Neural crest cell (in vitro differentiated cells): Measurements from ENCODE around the gene KCNJ5. TPM values are rescaled to one million over a fixed set of nuclear protein-coding genes. Genes with fewer than 3 reads are reported as not detected.

Experiments
- DNase-seq: peaks from one replicate; pipeline ENCODE4 v3.0.0; 2021; ENCODE audit warnings: low read depth, mixed read lengths, low spot score
- H3K27ac Mint-ChIP-seq: one replicate; pipeline ENCODE4 v1.8.0; 2021; ENCODE audit warnings: mild to moderate bottlenecking, mixed read lengths; ENCODE audit not compliant: unreplicated experiment
- H3K27me3 Mint-ChIP-seq: 2 replicates; pipeline ENCODE4 v1.8.0; 2021; ENCODE audit warnings: low read depth, mild to moderate bottlenecking, mixed read lengths
- H3K36me3 Mint-ChIP-seq: 2 replicates; pipeline ENCODE4 v1.8.0; 2021; ENCODE audit warnings: low read depth, mild to moderate bottlenecking, mixed read lengths
- H3K4me1 Mint-ChIP-seq: 2 replicates; pipeline ENCODE4 v1.8.0; 2021; ENCODE audit warnings: mixed read lengths
- H3K4me3 Mint-ChIP-seq: one replicate; pipeline ENCODE4 v1.8.0; 2021; ENCODE audit warnings: mild to moderate bottlenecking, mixed read lengths
- H3K9me3 Mint-ChIP-seq: 2 replicates; pipeline ENCODE4 v1.8.0; 2021; ENCODE audit warnings: mixed read lengths
- total RNA-seq: library from RNA; stranded (reverse); gene quantifications from 2 replicates; pipeline ENCODE4 v1.2.1, GENCODE V29; 2021
- TF ChIP-seq, protein P1 (sequence below): fragments of 200-600 bp; sonication (generic); conservative IDR thresholded peaks from 2 replicates; pipeline ENCODE4 v1.5.0; 2021; ENCODE audit warnings: antibody characterized with exemption, mild to moderate bottlenecking

Gene KCNJ5
- total RNA-seq, 1 donor from 2014 or later: 0.14 TPM

DNA sequence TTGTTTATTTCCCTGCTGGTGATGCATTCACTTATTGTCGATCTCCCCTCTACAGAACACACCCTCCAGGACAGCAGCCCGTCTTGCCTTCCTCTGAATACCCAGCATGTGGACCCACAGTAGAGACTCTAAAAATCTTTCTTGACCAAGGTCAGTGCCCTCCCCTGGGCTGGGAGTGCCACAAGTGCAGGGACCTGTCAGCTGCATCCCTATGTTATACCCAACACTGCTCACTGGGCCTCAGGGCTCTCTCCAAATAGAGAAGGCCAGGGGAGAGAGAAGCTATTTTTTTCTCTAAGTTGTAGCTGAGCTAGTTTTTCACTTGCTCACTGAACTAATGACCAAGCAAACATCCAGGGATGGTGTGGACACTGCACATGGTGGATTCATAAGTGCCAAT, 33.8 kb upstream of the KCNJ5 start:
- H3K27me3 Mint-ChIP-seq: no peaks in the 10 kb centered on the region
- TF ChIP-seq, protein P1, sequence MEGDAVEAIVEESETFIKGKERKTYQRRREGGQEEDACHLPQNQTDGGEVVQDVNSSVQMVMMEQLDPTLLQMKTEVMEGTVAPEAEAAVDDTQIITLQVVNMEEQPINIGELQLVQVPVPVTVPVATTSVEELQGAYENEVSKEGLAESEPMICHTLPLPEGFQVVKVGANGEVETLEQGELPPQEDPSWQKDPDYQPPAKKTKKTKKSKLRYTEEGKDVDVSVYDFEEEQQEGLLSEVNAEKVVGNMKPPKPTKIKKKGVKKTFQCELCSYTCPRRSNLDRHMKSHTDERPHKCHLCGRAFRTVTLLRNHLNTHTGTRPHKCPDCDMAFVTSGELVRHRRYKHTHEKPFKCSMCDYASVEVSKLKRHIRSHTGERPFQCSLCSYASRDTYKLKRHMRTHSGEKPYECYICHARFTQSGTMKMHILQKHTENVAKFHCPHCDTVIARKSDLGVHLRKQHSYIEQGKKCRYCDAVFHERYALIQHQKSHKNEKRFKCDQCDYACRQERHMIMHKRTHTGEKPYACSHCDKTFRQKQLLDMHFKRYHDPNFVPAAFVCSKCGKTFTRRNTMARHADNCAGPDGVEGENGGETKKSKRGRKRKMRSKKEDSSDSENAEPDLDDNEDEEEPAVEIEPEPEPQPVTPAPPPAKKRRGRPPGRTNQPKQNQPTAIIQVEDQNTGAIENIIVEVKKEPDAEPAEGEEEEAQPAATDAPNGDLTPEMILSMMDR: no peak

DNA sequence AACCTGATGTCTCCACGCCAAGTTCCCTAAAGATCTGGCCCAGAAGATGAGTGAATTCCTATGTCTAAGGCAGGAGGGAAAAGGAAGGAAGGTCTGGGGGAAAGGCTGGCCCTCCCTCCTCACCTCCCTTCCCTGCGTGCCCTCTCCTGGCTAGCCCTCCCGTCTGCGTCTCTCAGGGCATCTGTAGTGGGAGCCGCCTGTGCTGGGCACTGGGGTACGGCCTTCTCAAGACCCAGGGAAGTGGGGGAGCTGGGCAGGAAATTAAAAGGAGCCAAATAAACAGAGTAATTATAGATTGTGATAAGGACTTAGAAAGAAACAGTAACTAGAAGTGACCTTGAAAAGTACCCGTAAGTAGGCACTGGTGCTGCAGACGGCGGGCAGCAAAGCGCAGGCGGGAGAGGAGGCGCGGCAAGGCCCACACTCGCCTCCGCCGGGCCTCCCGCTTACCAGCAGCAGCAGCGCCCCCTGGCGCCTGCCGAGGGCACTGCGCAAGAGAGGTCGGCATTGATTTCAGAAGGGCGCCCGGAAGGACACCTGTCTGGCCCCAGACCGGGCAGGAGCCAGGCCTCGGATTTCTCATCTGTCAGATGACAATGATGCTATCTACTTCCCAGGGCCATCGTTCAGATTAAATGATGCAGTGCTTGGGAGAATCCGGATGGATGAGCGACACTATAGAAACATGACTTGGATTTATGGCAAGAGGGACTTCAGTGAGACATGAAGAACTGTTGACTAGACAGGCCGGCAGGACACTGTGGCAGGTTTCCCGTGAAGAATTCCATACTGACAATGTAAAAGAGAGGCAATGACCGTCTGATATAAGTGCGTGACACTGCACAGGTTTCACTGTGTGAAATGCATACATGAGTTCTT, 31.4 kb upstream of the KCNJ5 start:
- Mint-ChIP-seq H3K27ac (no peak overlapping the region), H3K36me3 (no peaks in the 10 kb centered on the region), H3K27me3 (no peaks in the 10 kb centered on the region), H3K9me3 (no peaks in the 10 kb centered on the region), H3K4me1 (no peaks in the 10 kb centered on the region), H3K4me3 (no peak overlapping the region)
- DNase-seq: peak; percentile 76
- TF ChIP-seq, protein P1: peak; percentile 92

More for the DNA sequence above, 33.8 kb upstream of the KCNJ5 start:
- no peaks in the 10 kb centered on the region for H3K9me3 Mint-ChIP-seq
- H3K4me1 Mint-ChIP-seq: no peaks in the 10 kb centered on the region
- H3K4me3 Mint-ChIP-seq: no peak overlapping the region
- H3K36me3 Mint-ChIP-seq: no peaks in the 10 kb centered on the region
- DNase-seq: no peak
- no peak overlapping the region for H3K27ac Mint-ChIP-seq

DNA sequence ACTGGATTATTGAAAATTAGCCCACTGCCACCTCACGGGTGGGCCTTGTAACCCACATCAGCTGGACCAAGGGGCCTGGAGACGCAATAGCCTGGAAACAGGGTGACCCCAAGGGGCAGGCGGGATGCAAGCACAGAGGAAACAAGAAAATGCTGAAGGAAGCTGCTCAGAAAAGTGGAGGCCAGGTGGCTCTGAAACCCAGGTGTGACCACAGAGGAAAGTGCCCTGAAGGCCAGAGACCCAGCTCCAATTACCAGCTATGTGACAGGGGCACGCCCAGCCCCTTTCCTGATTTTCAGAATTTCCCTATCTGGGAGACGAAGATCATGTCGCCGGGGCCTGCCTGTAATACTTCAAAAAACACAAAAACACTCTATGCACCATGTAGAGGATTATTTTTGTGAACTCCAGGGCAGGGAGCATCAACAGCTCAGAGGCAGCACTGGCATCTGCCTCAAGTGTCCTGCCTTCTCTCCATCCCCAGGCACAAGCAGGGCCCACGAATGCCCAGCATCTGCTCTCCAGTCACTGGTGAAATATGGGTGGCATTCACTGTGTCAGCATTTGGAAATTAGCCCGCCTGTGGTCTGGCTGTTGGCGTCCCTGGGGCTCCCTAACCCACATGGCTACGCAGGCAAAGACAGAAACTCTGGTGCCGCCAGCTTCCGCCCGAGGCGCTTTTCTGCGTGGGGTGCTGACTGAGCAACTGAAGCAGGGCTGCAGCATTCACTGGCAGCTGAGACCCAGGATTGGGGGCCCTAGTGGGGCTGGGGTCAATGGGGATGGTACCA, 30.4 kb upstream of the KCNJ5 start:
- no peak overlapping the region for H3K4me3 Mint-ChIP-seq
- no peaks in the 10 kb centered on the region for H3K27me3 Mint-ChIP-seq
- no peaks in the 10 kb centered on the region for H3K4me1 Mint-ChIP-seq
- TF ChIP-seq, protein P1: no peak
- DNase-seq: no peak
- no peaks in the 10 kb centered on the region for H3K36me3 Mint-ChIP-seq
- no peak overlapping the region for H3K27ac Mint-ChIP-seq
- H3K9me3 Mint-ChIP-seq: no peaks in the 10 kb centered on the region

DNA sequence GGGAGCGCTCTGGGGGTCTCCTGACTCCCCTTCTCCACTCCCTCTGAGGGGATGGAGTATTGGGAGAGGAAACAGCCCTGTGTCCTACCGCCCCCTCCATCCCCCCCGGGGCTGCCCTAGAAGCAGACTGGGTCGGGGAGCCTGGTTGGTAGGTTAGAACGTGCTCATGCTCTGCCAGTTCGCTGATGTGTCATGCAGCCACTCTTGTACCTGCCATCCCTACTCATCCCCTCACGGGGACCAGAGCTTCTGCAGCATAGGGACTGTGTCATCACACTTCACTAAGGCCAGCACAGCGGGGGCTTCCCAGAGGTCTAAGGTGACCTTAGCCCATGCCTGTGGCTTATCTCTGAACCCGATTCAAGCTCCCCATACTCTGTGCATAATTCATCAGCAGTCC, 28.8 kb upstream of the KCNJ5 start:
- Mint-ChIP-seq H3K36me3 (no peaks in the 10 kb centered on the region), H3K9me3 (peaks cover 3% of the 10 kb centered on the region), H3K4me3 (no peak overlapping the region)

DNA sequence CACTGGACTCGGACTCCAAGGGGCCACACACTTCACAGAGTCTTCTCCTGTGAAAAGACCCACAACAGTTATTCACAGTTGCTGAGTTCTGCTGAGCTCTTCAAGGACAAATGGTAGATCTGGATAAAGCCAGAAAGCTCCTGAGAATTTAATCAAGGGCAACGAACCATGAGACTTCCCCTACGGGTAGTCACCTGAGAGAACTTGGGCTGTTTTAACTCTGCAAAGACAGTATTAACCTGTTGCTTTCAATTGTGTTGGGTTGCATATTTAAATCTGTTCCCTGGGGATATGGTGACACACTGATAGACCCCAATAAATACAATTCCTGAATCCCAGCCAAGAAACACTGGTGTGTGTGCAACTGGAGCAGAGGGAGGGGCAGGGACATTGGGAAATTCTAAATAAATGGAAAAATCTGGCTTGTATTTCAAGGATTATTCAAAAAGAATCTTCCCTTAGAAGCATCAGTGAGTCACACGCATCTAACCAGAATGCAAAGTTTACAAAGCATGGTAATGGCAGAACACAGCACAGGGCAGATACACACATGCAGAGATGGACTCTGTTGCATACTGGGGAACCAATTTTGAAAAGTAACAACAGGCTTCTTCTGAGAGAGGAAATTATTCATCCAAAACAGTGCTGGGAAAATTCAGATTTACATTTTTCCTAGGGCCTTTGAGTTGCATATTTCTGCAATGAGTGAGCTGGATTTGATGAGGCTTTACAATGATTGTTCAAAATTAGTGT, 28.1 kb upstream of the KCNJ5 start:
- H3K4me3 Mint-ChIP-seq: no peak overlapping the region
- H3K27ac Mint-ChIP-seq: no peak overlapping the region
- TF ChIP-seq, protein P1: no peak
- H3K9me3 Mint-ChIP-seq: peaks cover 3% of the 10 kb centered on the region
- no peak for DNase-seq
- no peaks in the 10 kb centered on the region for H3K36me3 Mint-ChIP-seq
- no peaks in the 10 kb centered on the region for H3K4me1 Mint-ChIP-seq
- H3K27me3 Mint-ChIP-seq: peaks cover 5% of the 10 kb centered on the region

More for the DNA sequence above, 28.8 kb upstream of the KCNJ5 start:
- H3K4me1 Mint-ChIP-seq: no peaks in the 10 kb centered on the region
- no peak for DNase-seq
- peaks cover 5% of the 10 kb centered on the region for H3K27me3 Mint-ChIP-seq
- TF ChIP-seq, protein P1: no peak
- H3K27ac Mint-ChIP-seq: no peak overlapping the region
